Activated T-cell treated with anti-CD3 and anti-CD28 coated beads for 1 hour (primary cell): ENCODE measurements around the gene ERBIN.
"Not testable (repeated sequence)": the region's sequence is repeated elsewhere in the genome, so short reads cannot be mapped to it uniquely, and the experiment has no call there.

ENCODE experiments used
- DNase-seq: peaks from one replicate; pipeline ENCODE4 v3.0.0-alpha.2; 2020; ENCODE audit warnings: low read depth

Gene ERBIN

DNA sequence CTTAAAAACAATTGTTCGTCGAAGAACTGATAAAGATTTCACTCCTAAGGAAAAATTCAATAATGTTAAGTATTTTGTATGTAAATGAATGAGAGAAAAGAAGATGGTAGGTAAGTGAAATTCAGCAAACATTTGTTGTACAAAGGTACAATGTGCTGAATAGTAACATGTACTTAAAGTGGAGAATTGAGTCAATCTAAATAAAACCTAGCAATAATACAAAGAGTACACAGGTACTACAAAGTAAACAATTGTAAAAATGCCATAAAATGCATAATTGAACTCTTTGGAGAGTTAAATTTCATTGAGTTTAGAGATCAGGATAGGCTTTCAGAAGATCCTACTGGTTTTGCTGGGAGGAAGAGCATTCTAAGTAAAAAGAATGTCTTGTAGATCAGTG, 82.9 kb downstream of the ERBIN start:
- no peak for DNase-seq

- DNase-seq = no peak
These were observed 84.1 kb downstream of the ERBIN start for GRCh38 chr5:66010476-66010875.

- DNase-seq = no peak
These were observed 85.9 kb downstream of the ERBIN start for GRCh38 chr5:66012271-66012670.

DNA sequence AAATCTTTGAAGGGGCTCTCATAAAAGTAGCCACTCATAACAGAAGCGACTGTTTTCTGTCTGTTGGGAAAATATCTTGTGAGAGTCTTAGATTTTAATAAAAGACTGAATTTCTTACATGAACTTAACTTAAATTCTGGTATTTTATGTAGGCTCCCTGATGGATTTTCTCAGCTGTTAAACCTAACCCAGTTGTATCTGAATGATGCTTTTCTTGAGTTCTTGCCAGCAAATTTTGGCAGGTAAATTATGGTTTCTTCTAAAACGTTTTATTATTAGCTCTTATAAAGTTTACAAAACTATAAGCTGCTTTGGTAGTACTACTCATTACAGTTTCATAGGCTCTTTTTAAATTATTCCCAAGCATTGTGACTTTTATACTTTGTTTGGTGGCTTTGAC, 87.0 kb downstream of the ERBIN start:
- no peak for DNase-seq

DNA sequence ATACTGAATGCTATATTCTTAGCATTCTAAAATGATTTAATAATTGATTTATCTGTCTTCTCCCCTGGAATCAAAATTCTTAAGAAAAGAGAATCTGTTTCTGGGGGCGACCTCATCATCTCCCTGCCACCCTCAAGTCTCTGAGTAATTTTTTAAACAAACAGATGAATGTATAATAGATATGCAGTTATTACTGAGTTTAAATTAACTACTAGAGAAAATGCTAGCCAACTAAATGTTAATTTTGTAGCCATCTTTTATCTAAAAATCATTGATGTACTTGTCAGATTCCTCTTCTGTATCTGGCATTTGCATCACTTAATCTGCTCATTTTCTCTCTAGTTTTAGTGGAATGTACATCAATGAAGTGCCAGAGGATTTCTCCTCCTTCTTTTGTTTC, 87.5 kb downstream of the ERBIN start:
- DNase-seq = no peak

DNA sequence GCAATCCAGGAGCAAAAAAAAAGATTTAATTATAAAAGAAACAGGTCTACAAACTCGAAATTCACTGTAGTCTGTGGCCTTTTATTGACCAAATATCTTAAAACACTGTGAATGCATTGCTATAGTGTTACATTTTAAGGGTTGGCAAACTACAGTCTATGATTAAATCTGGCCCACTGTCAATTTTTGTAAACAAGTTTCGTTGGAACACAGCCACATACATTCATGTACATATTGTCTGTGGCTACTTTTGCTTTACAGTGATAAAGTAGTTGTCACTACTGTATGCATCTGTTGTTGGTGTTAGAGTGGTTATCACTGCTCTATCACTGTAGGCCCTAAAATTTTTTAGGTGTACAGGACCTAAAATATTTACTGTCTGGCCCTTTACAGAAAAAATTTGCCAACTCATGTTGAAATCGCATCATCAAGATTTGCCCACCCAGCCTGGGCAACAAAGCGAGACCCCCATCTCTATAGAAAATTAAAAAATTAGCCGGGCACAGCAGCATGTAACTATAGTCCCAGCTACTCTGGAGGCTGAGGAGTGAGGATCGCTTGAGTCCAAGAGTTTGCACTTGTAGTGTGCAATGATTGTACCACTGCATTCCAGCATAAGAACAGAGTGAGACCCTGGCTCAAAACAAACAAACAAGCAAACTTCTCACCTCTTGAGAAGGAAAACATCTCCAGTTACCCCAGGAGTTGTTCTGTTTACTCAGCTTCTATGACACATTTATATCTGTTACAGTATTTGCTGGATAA, 89.0 kb downstream of the ERBIN start:
- DNase-seq = no peak

GRCh38 chr5:66021585-66021984, 95.2 kb downstream of the ERBIN start:
- DNase-seq = no peak

- no peak for DNase-seq
These were observed 112.9 kb downstream of the ERBIN start for GRCh38 chr5:66039296-66039695.

DNA sequence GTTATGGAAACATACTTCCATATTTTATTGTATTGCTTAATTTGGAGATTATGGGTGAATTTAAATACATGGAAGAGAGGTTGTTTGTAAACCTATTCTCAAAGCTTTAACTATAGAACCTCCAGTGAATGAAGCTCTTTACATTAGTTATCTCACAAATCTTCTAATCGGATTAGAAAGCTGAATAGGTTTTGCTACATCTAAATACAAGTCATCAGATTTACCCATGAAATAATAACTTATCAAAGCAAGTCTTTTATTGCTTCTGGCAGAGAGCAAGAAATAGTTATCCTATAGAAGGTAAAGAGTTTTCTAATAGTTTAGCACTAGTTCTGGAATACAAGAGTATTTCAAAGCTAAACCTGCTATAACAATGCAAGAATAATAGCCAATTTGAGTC, 113.3 kb downstream of the ERBIN start:
- no peak for DNase-seq

GRCh38 chr5:66041627-66042026, 115.3 kb downstream of the ERBIN start:
- DNase-seq = no peak

- DNase-seq = no peak
These were observed 130.9 kb downstream of the ERBIN start for GRCh38 chr5:66057239-66057638.

DNA sequence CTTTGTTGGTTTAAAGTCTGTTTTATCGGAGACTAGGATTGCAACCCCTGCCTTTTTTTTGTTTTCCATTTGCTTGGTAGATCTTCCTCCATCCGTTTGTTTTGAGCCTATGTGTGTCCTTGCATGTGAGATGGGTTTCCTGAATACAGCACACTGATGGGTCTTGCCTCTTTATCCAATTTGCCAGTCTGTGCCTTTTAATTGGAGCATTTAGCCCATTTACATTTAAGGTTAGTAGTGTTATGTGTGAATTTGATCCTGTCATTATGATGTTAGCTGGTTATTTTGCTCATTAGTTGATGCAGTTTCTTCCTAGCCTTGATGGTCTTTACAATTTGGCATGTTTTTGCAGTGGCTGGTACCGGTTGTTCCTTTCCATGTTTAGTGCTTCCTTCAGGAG, 134.9 kb downstream of the ERBIN start:
- not testable (repeated sequence) for DNase-seq

DNA sequence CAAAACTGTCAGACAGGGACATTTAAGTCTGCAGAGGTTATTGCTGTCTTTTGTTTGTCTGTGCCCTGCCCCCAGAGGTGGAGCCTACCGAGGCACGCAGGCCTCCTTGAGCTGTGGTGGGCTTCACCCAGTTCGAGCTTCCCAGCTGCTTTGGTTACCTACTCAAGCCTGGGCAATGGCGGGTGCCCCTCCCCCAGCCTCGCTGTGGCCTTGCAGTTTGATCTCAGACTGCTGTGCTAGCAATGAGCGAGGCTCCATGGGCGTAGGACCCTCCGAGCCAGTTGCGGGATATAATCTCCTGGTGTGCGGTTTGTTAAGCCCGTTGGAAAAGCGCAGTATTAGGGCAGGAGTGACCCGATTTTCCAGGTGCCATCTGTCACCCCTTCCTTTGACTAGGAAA, 136.7 kb downstream of the ERBIN start:
- DNase-seq = not testable (repeated sequence)

GRCh38 chr5:66066826-66067225, 140.5 kb downstream of the ERBIN start:
- DNase-seq = no peak

DNA sequence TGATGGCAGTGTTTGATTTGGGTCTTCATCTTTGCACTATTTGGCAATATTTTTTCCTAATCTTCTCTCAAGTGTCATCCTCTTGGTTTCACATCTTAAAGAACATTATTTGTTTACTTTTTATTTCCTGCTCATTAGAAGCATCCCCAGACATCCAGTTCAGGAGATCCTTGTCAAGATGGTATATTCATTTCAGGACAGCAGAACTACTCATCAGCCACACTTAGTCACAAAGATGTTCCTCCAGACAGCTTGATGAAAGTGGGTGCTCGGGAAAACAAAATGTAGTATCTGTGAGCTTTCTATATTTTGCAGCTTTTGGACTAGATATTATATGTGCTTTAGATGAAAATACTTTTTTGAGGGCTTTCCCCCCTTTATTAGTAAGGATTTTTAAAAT, 145.7 kb downstream of the ERBIN start:
- DNase-seq = no peak

- DNase-seq = no peak
These were observed 148.5 kb downstream of the ERBIN start for GRCh38 chr5:66074901-66075300.

- DNase-seq = no peak
These were observed 154.3 kb downstream of the ERBIN start for GRCh38 chr5:66080664-66081063.

DNA sequence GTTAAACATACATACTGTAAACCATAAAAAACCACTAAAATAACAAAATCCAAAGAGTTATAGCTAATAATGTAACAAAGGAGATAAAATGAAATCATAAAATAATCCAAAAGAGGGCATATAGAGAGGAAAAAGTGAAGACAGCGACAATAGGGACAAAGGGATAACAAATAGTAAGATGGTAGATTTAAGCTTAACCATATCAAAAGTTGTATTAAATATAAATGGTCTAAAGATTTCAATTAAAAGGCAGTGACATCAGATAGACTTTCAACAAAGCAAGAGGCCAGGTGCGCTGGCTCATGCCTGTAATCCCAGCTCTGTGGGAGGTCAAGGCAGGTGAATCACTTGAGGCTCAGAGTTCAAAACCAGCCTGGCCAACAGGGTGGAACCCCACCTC, 163.0 kb downstream of the ERBIN start:
- DNase-seq = no peak

GRCh38 chr5:66100851-66101250, 174.5 kb downstream of the ERBIN start:
- no peak for DNase-seq

DNA sequence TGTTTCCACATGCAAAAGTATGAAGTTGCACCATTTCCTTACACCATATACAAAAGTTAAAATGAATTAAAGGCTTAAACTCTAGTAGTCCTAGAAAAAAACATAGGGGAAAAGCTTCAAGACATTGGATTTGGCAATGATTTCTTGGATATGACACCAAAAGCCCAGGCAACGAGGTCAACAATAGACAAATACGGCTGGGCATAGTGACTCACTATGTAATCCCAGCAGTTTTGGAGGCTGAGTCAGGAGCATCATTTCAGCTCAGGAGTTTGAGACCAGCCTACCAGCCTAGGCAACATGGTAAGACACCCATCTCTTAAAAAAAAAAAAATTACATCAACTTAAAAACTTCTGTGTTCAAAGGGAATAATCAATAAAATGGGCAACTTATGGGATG, 186.8 kb downstream of the ERBIN start:
- DNase-seq = no peak

DNA sequence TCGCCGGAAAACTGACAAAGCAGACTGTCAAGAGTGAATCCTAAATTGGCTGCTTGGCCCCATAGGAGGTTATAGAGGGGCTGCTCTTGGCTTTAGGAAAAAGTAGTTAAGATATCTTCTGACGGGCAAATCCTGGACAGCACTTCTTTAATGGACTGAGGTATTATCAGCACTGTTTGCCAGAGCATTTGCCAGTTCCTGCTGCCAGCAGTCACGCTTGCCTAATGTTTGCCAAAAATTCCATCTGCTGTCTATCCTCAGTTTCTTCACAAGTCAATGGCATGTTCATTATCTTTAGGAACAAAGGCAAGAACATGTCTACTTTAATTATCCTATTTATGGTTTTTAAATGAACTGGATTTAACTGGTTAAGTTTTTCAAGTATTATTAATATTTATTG, 191.9 kb downstream of the ERBIN start:
- no peak for DNase-seq

GRCh38 chr5:66122379-66123034, 196.1 kb downstream of the ERBIN start:
- DNase-seq = no peak

GRCh38 chr5:66129144-66129543, 202.8 kb downstream of the ERBIN start:
- no peak for DNase-seq

DNA sequence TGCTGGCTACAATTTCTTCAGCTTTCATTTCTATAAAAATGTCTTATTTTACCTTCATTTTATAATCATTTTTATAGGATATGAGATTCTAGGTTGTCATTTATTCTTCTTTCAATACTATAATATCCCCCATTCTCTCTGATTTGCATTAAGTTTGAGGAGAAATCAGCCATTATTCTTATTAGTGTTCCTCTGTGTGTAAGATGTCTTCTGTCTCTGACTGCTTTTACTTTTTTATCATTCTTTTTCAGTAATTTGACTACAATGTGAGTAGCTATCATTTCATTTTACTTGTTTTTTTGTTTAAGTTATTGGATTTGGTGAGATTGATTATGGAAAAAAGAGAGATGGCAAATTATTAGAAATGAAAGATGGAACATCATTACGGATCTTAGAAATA, 204.1 kb downstream of the ERBIN start:
- DNase-seq = no peak
